SU-DHL-6 (cell line): ENCODE data around the gene ADCY6.

Source experiments
- EZH2phosphoT487 ChIP-seq: fragments of 200-600 bp; sonication (generic), shearing (Covaris generic); conservative IDR thresholded peaks from 2 replicates; pipeline ENCODE4 v1.6.1; 2018; ENCODE audit warnings: mild to moderate bottlenecking, antibody characterized with exemption, low read length, moderate library complexity, mixed read lengths
- TF ChIP-seq, protein P1 (sequence below): fragments of 200-600 bp; sonication (generic); IDR thresholded peaks from one replicate; pipeline ENCODE4 v1.5.1; 2017; ENCODE audit warnings: antibody characterized with exemption, mild to moderate bottlenecking, low read length, moderate library complexity; ENCODE audit not compliant: insufficient read depth, poor library complexity, severe bottlenecking

DNA sequence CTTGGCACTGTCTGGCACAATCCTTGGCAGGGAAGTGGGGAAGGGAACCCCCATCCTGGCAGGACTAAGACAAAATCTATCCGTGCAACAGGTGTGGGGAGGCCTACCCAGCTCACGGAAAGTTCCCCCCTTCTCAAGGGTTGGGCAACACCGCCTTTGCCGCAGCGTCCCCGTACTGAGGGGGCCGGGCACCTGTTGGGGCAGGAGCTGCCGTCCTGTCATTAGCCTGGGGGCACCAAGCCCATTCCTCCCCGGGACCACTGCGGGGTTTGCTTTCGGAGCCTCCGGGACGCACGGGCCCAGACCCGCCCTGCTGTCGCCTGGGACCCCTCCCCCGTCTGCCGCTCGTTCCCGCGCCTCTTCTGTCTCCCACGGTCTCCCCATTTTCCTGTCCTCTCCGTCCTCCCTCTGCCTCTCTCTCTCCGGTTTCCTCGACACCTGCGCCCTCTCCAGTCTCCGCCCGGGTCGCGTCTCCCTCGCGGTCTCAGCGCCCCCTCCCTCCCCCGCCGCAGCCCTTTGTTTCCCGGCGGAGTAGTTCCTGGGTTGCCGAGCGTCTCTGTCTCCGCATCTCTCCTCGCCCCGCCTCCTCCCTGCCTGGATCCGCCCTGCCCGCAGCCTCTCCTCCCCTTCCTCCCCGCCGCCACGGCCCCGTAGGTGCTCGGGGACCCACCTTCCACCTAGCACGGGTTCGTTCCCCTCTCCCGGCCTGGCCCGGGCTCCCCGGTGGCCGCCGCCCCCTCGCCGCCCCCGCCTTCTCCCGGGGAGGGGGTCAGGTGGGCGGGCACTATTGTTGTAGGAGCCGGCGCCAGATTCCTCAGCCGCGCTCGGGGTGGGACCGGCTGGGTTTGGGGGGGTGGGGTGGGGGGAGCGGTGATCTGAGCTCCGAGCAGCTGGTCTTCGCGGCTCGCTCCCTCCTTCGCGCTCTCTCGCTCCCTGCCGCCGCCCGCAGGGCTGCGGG, 29.3 kb upstream of the ADCY6 start, which contains the start of gene CACNB3:
- TF ChIP-seq, protein P1, sequence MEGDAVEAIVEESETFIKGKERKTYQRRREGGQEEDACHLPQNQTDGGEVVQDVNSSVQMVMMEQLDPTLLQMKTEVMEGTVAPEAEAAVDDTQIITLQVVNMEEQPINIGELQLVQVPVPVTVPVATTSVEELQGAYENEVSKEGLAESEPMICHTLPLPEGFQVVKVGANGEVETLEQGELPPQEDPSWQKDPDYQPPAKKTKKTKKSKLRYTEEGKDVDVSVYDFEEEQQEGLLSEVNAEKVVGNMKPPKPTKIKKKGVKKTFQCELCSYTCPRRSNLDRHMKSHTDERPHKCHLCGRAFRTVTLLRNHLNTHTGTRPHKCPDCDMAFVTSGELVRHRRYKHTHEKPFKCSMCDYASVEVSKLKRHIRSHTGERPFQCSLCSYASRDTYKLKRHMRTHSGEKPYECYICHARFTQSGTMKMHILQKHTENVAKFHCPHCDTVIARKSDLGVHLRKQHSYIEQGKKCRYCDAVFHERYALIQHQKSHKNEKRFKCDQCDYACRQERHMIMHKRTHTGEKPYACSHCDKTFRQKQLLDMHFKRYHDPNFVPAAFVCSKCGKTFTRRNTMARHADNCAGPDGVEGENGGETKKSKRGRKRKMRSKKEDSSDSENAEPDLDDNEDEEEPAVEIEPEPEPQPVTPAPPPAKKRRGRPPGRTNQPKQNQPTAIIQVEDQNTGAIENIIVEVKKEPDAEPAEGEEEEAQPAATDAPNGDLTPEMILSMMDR = no peak
- TF ChIP-seq EZH2phosphoT487 = no peak
